ENCODE results near the gene CLCN5.

- no peak for TF ChIP-seq CTCF (IDR thresholded peaks at IDR 0.05)
- no peak for TF ChIP-seq POLR2A (IDR thresholded peaks at IDR 0.05)
These were observed 114.0 kb downstream of the CLCN5 start for GRCh38 chrX:50036426-50036825.
